ENCODE measurements around the gene RAE1.

- TF ChIP-seq, protein P1, sequence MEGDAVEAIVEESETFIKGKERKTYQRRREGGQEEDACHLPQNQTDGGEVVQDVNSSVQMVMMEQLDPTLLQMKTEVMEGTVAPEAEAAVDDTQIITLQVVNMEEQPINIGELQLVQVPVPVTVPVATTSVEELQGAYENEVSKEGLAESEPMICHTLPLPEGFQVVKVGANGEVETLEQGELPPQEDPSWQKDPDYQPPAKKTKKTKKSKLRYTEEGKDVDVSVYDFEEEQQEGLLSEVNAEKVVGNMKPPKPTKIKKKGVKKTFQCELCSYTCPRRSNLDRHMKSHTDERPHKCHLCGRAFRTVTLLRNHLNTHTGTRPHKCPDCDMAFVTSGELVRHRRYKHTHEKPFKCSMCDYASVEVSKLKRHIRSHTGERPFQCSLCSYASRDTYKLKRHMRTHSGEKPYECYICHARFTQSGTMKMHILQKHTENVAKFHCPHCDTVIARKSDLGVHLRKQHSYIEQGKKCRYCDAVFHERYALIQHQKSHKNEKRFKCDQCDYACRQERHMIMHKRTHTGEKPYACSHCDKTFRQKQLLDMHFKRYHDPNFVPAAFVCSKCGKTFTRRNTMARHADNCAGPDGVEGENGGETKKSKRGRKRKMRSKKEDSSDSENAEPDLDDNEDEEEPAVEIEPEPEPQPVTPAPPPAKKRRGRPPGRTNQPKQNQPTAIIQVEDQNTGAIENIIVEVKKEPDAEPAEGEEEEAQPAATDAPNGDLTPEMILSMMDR (IDR thresholded peaks at IDR 0.05): no peak
- TF ChIP-seq POLR2A (IDR thresholded peaks at IDR 0.05): no peak
Measured at GRCh38 chr20:57361517-57361916, 10.5 kb downstream of the RAE1 start.
